SK-N-SH treated with all-trans-retinoic acid at 6 μM for 48 hours (cell line): ENCODE measurements around the gene TTC33.

Experiments
- ARNTL ChIP-seq: fragments of 450-650 bp; formaldehyde crosslinking; IDR thresholded peaks from 2 replicates; pipeline ENCODE4 v1.5.0; 2020; ENCODE audit warnings: low read depth, mild to moderate bottlenecking, moderate library complexity, borderline replicate concordance
- BACH2 ChIP-seq: fragments of 250-450 bp; sonication (Bioruptor Pico); IDR thresholded peaks from 2 replicates; pipeline ENCODE4 v1.9.0; 2021; ENCODE audit warnings: mild to moderate bottlenecking, borderline replicate concordance
- OSR1 ChIP-seq: fragments of 250-450 bp; sonication (Bioruptor Pico); IDR thresholded peaks from 2 replicates; pipeline ENCODE4 v1.8.0; 2022; ENCODE audit warnings: moderate library complexity, mild to moderate bottlenecking, inconsistent platforms
- RARB ChIP-seq: fragments of 250-450 bp; sonication (Bioruptor Pico); IDR thresholded peaks from 2 replicates; pipeline ENCODE4 v1.8.0; 2021; ENCODE audit warnings: mild to moderate bottlenecking, moderate library complexity
- TOX ChIP-seq: fragments of 250-450 bp; sonication (Bioruptor Pico); IDR thresholded peaks from 2 replicates; pipeline ENCODE4 v1.8.0; 2021; ENCODE audit warnings: mild to moderate bottlenecking, moderate library complexity, borderline replicate concordance
- TF ChIP-seq, protein P1 (sequence below): fragments of 250-450 bp; sonication (Bioruptor Pico); IDR thresholded peaks from 2 replicates; pipeline ENCODE4 v1.8.0; 2020; ENCODE audit warnings: mild to moderate bottlenecking, moderate library complexity, borderline replicate concordance

DNA sequence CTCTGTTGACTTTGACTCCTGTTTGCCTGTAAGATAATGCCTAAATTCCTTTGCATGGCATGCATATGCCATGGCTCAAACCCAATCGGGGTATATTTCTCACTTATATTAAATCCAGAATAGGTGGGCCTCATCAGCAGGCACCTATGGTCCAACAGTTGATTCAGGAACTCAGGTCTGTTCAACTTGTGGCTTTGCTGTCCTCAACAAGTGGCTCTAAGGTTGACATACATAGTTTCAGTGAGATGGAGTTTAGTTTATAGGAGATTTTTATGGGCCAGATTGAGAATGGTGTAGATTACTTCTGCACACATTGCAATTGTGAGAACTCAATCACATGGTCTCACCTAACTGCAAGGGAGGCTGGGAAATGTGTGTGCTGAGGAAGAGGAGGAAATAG, 107.6 kb downstream of the TTC33 start:
- TF ChIP-seq, protein P1, sequence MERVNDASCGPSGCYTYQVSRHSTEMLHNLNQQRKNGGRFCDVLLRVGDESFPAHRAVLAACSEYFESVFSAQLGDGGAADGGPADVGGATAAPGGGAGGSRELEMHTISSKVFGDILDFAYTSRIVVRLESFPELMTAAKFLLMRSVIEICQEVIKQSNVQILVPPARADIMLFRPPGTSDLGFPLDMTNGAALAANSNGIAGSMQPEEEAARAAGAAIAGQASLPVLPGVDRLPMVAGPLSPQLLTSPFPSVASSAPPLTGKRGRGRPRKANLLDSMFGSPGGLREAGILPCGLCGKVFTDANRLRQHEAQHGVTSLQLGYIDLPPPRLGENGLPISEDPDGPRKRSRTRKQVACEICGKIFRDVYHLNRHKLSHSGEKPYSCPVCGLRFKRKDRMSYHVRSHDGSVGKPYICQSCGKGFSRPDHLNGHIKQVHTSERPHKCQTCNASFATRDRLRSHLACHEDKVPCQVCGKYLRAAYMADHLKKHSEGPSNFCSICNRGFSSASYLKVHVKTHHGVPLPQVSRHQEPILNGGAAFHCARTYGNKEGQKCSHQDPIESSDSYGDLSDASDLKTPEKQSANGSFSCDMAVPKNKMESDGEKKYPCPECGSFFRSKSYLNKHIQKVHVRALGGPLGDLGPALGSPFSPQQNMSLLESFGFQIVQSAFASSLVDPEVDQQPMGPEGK (CRISPR knock-in tag) = no peak
- TF ChIP-seq ARNTL (no peak), TOX (no peak), OSR1 (no peak), RARB (CRISPR knock-in tag) (no peak), BACH2 (CRISPR knock-in tag) (no peak)
